NT2/D1 (cell line): ENCODE data around the gene DEFB113.

Experiments
- DNase-seq: peaks from one replicate; pipeline ENCODE4 v3.0.0-alpha.2; 2011; ENCODE audit warnings: low read depth, low spot score
- H3K27me3 ChIP-seq: 2 replicates; pipeline ENCODE4 v1.6.0; 2011; ENCODE audit warnings: mild to moderate bottlenecking; ENCODE audit not compliant: insufficient read length, insufficient read depth
- H3K36me3 ChIP-seq: 2 replicates; pipeline ENCODE4 v1.6.1; 2011; ENCODE audit warnings: mild to moderate bottlenecking, low read length, mixed read lengths; ENCODE audit not compliant: insufficient read depth, insufficient read length
- H3K4me1 ChIP-seq: 2 replicates; pipeline ENCODE4 v1.5.1; 2011; ENCODE audit not compliant: insufficient read depth, insufficient read length
- H3K4me3 ChIP-seq: 2 replicates; pipeline ENCODE4 v1.5.1; 2011; ENCODE audit warnings: low read depth; ENCODE audit not compliant: insufficient read length
- H3K9ac ChIP-seq: 2 replicates; pipeline ENCODE4 v1.6.0; 2011; ENCODE audit warnings: low read depth; ENCODE audit not compliant: insufficient read length
- H3K9me3 ChIP-seq: 2 replicates; pipeline ENCODE4 v1.5.1; 2011; ENCODE audit warnings: mild to moderate bottlenecking, low read length; ENCODE audit not compliant: insufficient read depth
- SUZ12 ChIP-seq: IDR thresholded peaks from 2 replicates; pipeline ENCODE4 v1.6.1; 2011; ENCODE audit not compliant: insufficient read length, insufficient read depth; ENCODE audit errors: extremely low read depth
- YY1 ChIP-seq: IDR thresholded peaks from 2 replicates; pipeline ENCODE4 v1.6.1; 2011; ENCODE audit not compliant: insufficient read length, insufficient read depth
- ZNF274 ChIP-seq: IDR thresholded peaks from 2 replicates; pipeline ENCODE4 v1.6.1; 2011; ENCODE audit warnings: mild to moderate bottlenecking, low read depth, low read length

DEFB113 gene

GRCh38 chr6:49969605-49970004 lies at the start of gene DEFB113:
Gene DEFB113, minus strand, starts transcription at chr6:49969625. Its CDS starts 0 bp downstream, at chr6:49969625.
- no peaks in the 10 kb centered on the region for H3K9me3 ChIP-seq
- H3K4me3 ChIP-seq = no peak within 1 kb of the TSS
- no peak for DNase-seq
- H3K36me3 ChIP-seq = no peaks in the 10 kb centered on the region
- no peaks in the 10 kb centered on the region for H3K4me1 ChIP-seq
- TF ChIP-seq SUZ12 (no peak), YY1 (no peak), ZNF274 (no peak)
- H3K9ac ChIP-seq = no peak within 1 kb of the TSS
- no peaks in the 10 kb centered on the region for H3K27me3 ChIP-seq

- Histone ChIP-seq H3K27me3 (no peaks in the 10 kb centered on the region), H3K9ac (no peak overlapping the region), H3K4me1 (no peaks in the 10 kb centered on the region)
Observed at GRCh38 chr6:50007819-50008218, 38.4 kb upstream of the DEFB113 start.

GRCh38 chr6:50003139-50003538 lies 33.7 kb upstream of the DEFB113 start:
- no peak for TF ChIP-seq ZNF274
- no peak for DNase-seq
- Histone ChIP-seq H3K36me3 (no peaks in the 10 kb centered on the region), H3K27me3 (no peaks in the 10 kb centered on the region), H3K9me3 (no peaks in the 10 kb centered on the region), H3K9ac (no peak overlapping the region), H3K4me3 (no peak overlapping the region), H3K4me1 (no peaks in the 10 kb centered on the region)

More at GRCh38 chr6:50007819-50008218, 38.4 kb upstream of the DEFB113 start:
- Histone ChIP-seq H3K4me3 (no peak overlapping the region), H3K9me3 (no peaks in the 10 kb centered on the region), H3K36me3 (no peaks in the 10 kb centered on the region)
- no peak for DNase-seq
- no peak for TF ChIP-seq SUZ12

GRCh38 chr6:49995278-49995677 lies 25.9 kb upstream of the DEFB113 start:
- DNase-seq = no peak
- Histone ChIP-seq H3K9ac (no peak overlapping the region), H3K36me3 (no peaks in the 10 kb centered on the region), H3K4me1 (no peaks in the 10 kb centered on the region), H3K27me3 (no peaks in the 10 kb centered on the region), H3K4me3 (no peak overlapping the region), H3K9me3 (no peaks in the 10 kb centered on the region)
- TF ChIP-seq ZNF274 (no peak), YY1 (no peak), SUZ12 (no peak)

GRCh38 chr6:49988900-49989299 lies 19.5 kb upstream of the DEFB113 start:
- no peak overlapping the region for H3K4me3 ChIP-seq
- H3K36me3 ChIP-seq = no peaks in the 10 kb centered on the region
- no peaks in the 10 kb centered on the region for H3K27me3 ChIP-seq
- no peak overlapping the region for H3K9ac ChIP-seq
- H3K9me3 ChIP-seq = no peaks in the 10 kb centered on the region
- TF ChIP-seq ZNF274 (no peak), YY1 (no peak), SUZ12 (no peak)
- no peaks in the 10 kb centered on the region for H3K4me1 ChIP-seq
- no peak for DNase-seq

GRCh38 chr6:49987749-49988148 lies 18.3 kb upstream of the DEFB113 start:
- no peaks in the 10 kb centered on the region for H3K27me3 ChIP-seq
- H3K9ac ChIP-seq = no peak overlapping the region
- H3K9me3 ChIP-seq = 0 out of 2 replicates have a peak, but pooled peaks cover 5% of the 10 kb centered on the region
- H3K4me1 ChIP-seq = no peaks in the 10 kb centered on the region
- H3K36me3 ChIP-seq = no peaks in the 10 kb centered on the region
- no peak overlapping the region for H3K4me3 ChIP-seq
- DNase-seq = no peak
- no peak for TF ChIP-seq ZNF274
- TF ChIP-seq SUZ12 = no peak
- TF ChIP-seq YY1 = no peak

GRCh38 chr6:49986551-49986950 lies 17.1 kb upstream of the DEFB113 start:
- DNase-seq = no peak
- H3K36me3 ChIP-seq = no peaks in the 10 kb centered on the region
- TF ChIP-seq SUZ12 (no peak), ZNF274 (no peak), YY1 (no peak)
- H3K4me1 ChIP-seq = no peaks in the 10 kb centered on the region
- H3K9me3 ChIP-seq = 0 out of 2 replicates have a peak, but pooled peaks cover 5% of the 10 kb centered on the region
- no peaks in the 10 kb centered on the region for H3K27me3 ChIP-seq
- no peak overlapping the region for H3K4me3 ChIP-seq
- H3K9ac ChIP-seq = no peak overlapping the region

GRCh38 chr6:49982046-49982445 lies 12.6 kb upstream of the DEFB113 start:
- 0 out of 2 replicates have a peak, but pooled peaks cover 5% of the 10 kb centered on the region for H3K9me3 ChIP-seq
- DNase-seq = no peak
- no peak overlapping the region for H3K9ac ChIP-seq

More at GRCh38 chr6:49982046-49982445, 12.6 kb upstream of the DEFB113 start:
- H3K4me3 ChIP-seq = no peak overlapping the region
- H3K4me1 ChIP-seq = no peaks in the 10 kb centered on the region
- no peak for TF ChIP-seq ZNF274
- H3K36me3 ChIP-seq = no peaks in the 10 kb centered on the region
- H3K27me3 ChIP-seq = no peaks in the 10 kb centered on the region
